NCI-H226 (cell line): Measurements from ENCODE around the gene RBM20.

Experiments
- DNase-seq: peaks from one replicate; pipeline ENCODE4 v3.0.0-alpha.2; 2015

Gene RBM20

GRCh38 chr10:110818311-110819256 lies 174.4 kb downstream of the RBM20 start:
- DNase-seq, result no peak

- DNase-seq, result no peak
Measured at GRCh38 chr10:110820321-110820814, 176.2 kb downstream of the RBM20 start.

- DNase-seq, result no peak
Measured at GRCh38 chr10:110821508-110821907, 177.4 kb downstream of the RBM20 start.

GRCh38 chr10:110822035-110822711 lies 178.0 kb downstream of the RBM20 start:
- no peak for DNase-seq

- DNase-seq, result no peak
Measured at GRCh38 chr10:110822712-110823311, 178.7 kb downstream of the RBM20 start.

GRCh38 chr10:110824152-110824441 lies 180.0 kb downstream of the RBM20 start:
- no peak for DNase-seq

- no peak for DNase-seq
Measured at GRCh38 chr10:110824660-110825059, 180.5 kb downstream of the RBM20 start.

GRCh38 chr10:110825508-110825907 lies 181.4 kb downstream of the RBM20 start:
- no peak for DNase-seq

GRCh38 chr10:110827410-110827809 lies 183.3 kb downstream of the RBM20 start:
- no peak for DNase-seq

GRCh38 chr10:110827875-110828274 lies 183.7 kb downstream of the RBM20 start:
- no peak for DNase-seq

- DNase-seq, result no peak
Measured at GRCh38 chr10:110828525-110828924, 184.4 kb downstream of the RBM20 start.

GRCh38 chr10:110829721-110830410 lies 185.7 kb downstream of the RBM20 start:
- no peak for DNase-seq

GRCh38 chr10:110833234-110833940 lies 189.3 kb downstream of the RBM20 start:
- no peak for DNase-seq

GRCh38 chr10:110833941-110834628 lies 189.9 kb downstream of the RBM20 start:
- DNase-seq, result no peak

- DNase-seq, result no peak
Measured at GRCh38 chr10:110834629-110835301, 190.6 kb downstream of the RBM20 start.

- DNase-seq, result no peak
Measured at GRCh38 chr10:110835841-110836240, 191.7 kb downstream of the RBM20 start.

- no peak for DNase-seq
Measured at GRCh38 chr10:110836706-110837105, 192.6 kb downstream of the RBM20 start.

GRCh38 chr10:110837418-110838171 lies 193.5 kb downstream of the RBM20 start:
- DNase-seq, result no peak

- DNase-seq, result no peak
Measured at GRCh38 chr10:110840225-110840922, 196.2 kb downstream of the RBM20 start.

- DNase-seq, result no peak
Measured at GRCh38 chr10:110840923-110841428, 196.8 kb downstream of the RBM20 start.
